Stimulated activated CD8-positive, alpha-beta memory T cell treated with anti-CD3 and anti-CD28 coated beads, Interleukin-7, amount 100 ng/mL, for 4 hours (primary cell): ENCODE data around the gene YEATS2.
A peak's percentile ranks its signal among the peaks of the same experiment; 100 is the strongest.
"Not testable (repeated sequence)": the region's sequence is repeated elsewhere in the genome, so short reads cannot be mapped to it uniquely, and the experiment has no call there.

ENCODE experiments used
- DNase-seq, 2 donors: peaks; one replicate each; pipeline ENCODE4 v3.0.0-alpha.2; 2020; ENCODE audit warnings: low read depth in 2 of 2

The YEATS2 gene

GRCh38 chr3:183697610-183698317, at the start of gene YEATS2:
YEATS2 (plus strand) TSS chr3:183697797; CDS start chr3:183715163, 17,366 bp downstream.
- peak; percentile 46 to 65 for DNase-seq

GRCh38 chr3:183650554-183650953, 47.0 kb upstream of the YEATS2 start:
- no peak for DNase-seq

- no peak for DNase-seq
Measured at GRCh38 chr3:183653209-183654064, 44.2 kb upstream of the YEATS2 start.

- DNase-seq = no peak
Measured at GRCh38 chr3:183654727-183655126, 42.9 kb upstream of the YEATS2 start.

GRCh38 chr3:183662099-183662498, 35.5 kb upstream of the YEATS2 start:
- no peak for DNase-seq

GRCh38 chr3:183664913-183665381, 32.6 kb upstream of the YEATS2 start:
- no peak for DNase-seq

- DNase-seq = no peak
Measured at GRCh38 chr3:183680061-183680460, 17.5 kb upstream of the YEATS2 start.

- DNase-seq = no peak
Measured at GRCh38 chr3:183687705-183688104, 9.9 kb upstream of the YEATS2 start.

- no peak for DNase-seq
Measured at GRCh38 chr3:183688874-183689273, 8.7 kb upstream of the YEATS2 start.

GRCh38 chr3:183689621-183690020, 8.0 kb upstream of the YEATS2 start:
- not testable (repeated sequence) for DNase-seq

GRCh38 chr3:183690402-183690995, 7.1 kb upstream of the YEATS2 start:
- no peak for DNase-seq

- DNase-seq = no peak
Measured at GRCh38 chr3:183692436-183692835, 5.2 kb upstream of the YEATS2 start.

GRCh38 chr3:183695569-183696364, 1.8 kb upstream of the YEATS2 start:
- no peak for DNase-seq

- DNase-seq = no peak
Measured at GRCh38 chr3:183697123-183697609, 431 bp upstream of the YEATS2 start.

GRCh38 chr3:183698318-183698751, 738 bp downstream of the YEATS2 start:
- DNase-seq = no peak

- DNase-seq = no peak
Measured at GRCh38 chr3:183698756-183699155, 1.2 kb downstream of the YEATS2 start.

GRCh38 chr3:183699238-183699947, 1.8 kb downstream of the YEATS2 start:
- no peak for DNase-seq

- no peak for DNase-seq
Measured at GRCh38 chr3:183701744-183702143, 4.1 kb downstream of the YEATS2 start.

GRCh38 chr3:183703892-183704291, 6.3 kb downstream of the YEATS2 start:
- not testable (repeated sequence) for DNase-seq

GRCh38 chr3:183710231-183710630, 12.6 kb downstream of the YEATS2 start:
- DNase-seq = no peak

GRCh38 chr3:183711516-183711915, 13.9 kb downstream of the YEATS2 start:
- DNase-seq = no peak
